Neutrophil (primary cell): Measurements from ENCODE around the gene CHTOP.

Experiments used
- H3K27ac ChIP-seq: fragments of 200-600 bp; sonication (generic); 2 replicates; pipeline ENCODE4 v1.5.1; 2016; ENCODE audit warnings: mild to moderate bottlenecking, moderate library complexity
- H3K27me3 ChIP-seq: fragments of 200-600 bp; sonication (generic); 2 replicates; pipeline ENCODE4 v1.6.0; 2016; ENCODE audit warnings: mild to moderate bottlenecking
- H3K36me3 ChIP-seq: fragments of 200-600 bp; sonication (generic); 2 replicates; pipeline ENCODE4 v1.5.1; 2017
- H3K4me1 ChIP-seq, 2 experiments: fragments of 200-600 bp in 1 of 2; sonication (generic) in 1 of 2; 1 replicate in 1 of 2; 2 replicates in 1 of 2; pipeline versions ENCODE4 v1.5.1 to v1.6.1; 2013 to 2016; ENCODE audit warnings: low read depth in 1 of 2, low read length in 1 of 2, mild to moderate bottlenecking in 1 of 2, moderate library complexity in 1 of 2; ENCODE audit not compliant: control insufficient read depth in 1 of 2, insufficient read depth in 1 of 2
- H3K4me3 ChIP-seq, 2 experiments: fragments of 200-600 bp in 1 of 2; sonication (generic) in 1 of 2; 1 replicate in 1 of 2; 2 replicates in 1 of 2; pipeline ENCODE4 v1.5.1; 2013 to 2016; ENCODE audit warnings: low read depth in 1 of 2, low read length in 1 of 2, mild to moderate bottlenecking in 1 of 2, moderate library complexity in 1 of 2
- H3K9me3 ChIP-seq: fragments of 200-600 bp; sonication (generic); 2 replicates; pipeline ENCODE4 v1.5.1; 2016
- CTCF ChIP-seq: fragments of 200-600 bp; sonication (generic); IDR thresholded peaks from 2 replicates; pipeline ENCODE4 v1.5.1; 2016; ENCODE audit warnings: antibody characterized with exemption

The CHTOP gene

DNA sequence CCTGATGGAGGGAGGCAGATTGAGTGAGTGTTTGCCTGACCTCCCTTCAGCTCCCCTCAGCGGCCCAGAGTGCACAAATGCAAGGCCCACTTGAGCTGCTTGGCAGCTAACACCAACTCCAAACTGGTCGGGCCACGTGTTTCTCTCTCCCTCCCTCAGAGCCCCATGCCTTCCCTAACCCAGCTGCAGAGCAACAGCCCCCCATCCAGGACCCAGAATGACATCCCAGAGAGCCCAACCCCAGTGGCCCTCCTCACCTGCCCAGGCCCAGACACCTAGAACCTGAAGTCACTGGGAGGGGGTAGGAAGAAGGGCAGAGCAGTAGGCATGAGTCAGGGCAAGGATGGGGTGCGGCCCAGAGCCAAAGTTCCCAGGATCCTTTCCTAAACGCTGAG is 17.0 kb upstream of the CHTOP start:
- H3K9me3 ChIP-seq: no peaks in the 10 kb centered on the region
- H3K4me3 ChIP-seq: no peak overlapping the region
- peaks cover 0 to 7% of the 10 kb centered on the region in 2 experiments for H3K4me1 ChIP-seq
- no peaks in the 10 kb centered on the region for H3K27me3 ChIP-seq
- no peak overlapping the region for H3K27ac ChIP-seq
- TF ChIP-seq CTCF: no peak
- no peaks in the 10 kb centered on the region for H3K36me3 ChIP-seq

GRCh38 chr1:153617663-153618062 is 16.2 kb upstream of the CHTOP start:
- peak; percentile 39 for TF ChIP-seq CTCF
- Histone ChIP-seq H3K4me1 (peaks cover 0 to 7% of the 10 kb centered on the region in 2 experiments), H3K36me3 (no peaks in the 10 kb centered on the region), H3K27me3 (no peaks in the 10 kb centered on the region), H3K9me3 (no peaks in the 10 kb centered on the region), H3K4me3 (no peak overlapping the region), H3K27ac (no peak overlapping the region)

DNA sequence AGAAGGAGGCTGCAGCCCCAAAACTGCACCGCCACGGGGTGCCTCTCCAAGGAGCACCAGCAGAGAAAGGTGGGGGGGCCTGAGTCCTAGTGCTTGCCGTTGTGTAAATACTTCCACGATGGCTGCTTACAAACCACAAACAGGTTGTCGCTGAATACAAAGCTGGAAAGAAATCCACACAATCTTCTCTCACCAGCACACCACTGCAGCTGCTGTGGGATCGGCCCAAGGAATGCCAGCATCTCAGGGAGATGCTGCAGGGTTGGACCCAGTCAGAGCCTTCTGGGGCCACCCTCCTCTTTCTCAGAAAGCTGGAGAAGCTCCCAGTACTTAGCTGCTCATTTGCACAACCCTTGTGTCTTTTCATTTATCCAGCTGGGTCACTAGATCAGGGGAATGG is 14.7 kb upstream of the CHTOP start:
- Histone ChIP-seq H3K36me3 (no peaks in the 10 kb centered on the region), H3K9me3 (no peaks in the 10 kb centered on the region), H3K27me3 (no peaks in the 10 kb centered on the region), H3K27ac (no peak overlapping the region), H3K4me3 (no peak overlapping the region), H3K4me1 (peaks cover 0 to 7% of the 10 kb centered on the region in 2 experiments)
- no peak for TF ChIP-seq CTCF

DNA sequence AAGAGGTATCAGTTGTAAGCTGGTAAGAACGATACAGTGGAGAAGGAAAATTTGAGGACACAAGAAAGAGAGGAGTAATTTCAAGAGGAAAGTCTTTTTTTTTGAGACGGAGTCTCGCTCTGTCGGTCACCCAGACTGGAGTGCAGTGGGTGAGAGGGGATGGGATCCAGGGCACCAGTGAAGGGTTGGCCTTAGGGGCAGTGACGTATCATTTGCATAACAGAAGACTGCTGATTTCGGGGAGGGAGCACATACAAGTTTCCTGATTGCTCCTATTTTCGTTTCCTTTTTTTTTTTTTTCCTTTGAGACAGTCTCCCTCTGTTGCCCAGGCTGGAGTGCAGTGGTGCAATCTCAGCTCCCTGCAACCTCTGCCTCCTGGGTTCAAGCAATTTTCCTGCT is 10.8 kb upstream of the CHTOP start:
- Histone ChIP-seq H3K4me3 (no peak overlapping the region), H3K4me1 (no peaks in the 10 kb centered on the region), H3K9me3 (no peaks in the 10 kb centered on the region), H3K27ac (no peak overlapping the region), H3K36me3 (no peaks in the 10 kb centered on the region), H3K27me3 (peaks cover 22% of the 10 kb centered on the region)
- no peak for TF ChIP-seq CTCF

- no peak overlapping the region for H3K27ac ChIP-seq
- peaks cover 27% of the 10 kb centered on the region for H3K27me3 ChIP-seq
- no peaks in the 10 kb centered on the region for H3K4me1 ChIP-seq
- no peak overlapping the region for H3K4me3 ChIP-seq
- TF ChIP-seq CTCF: no peak
- no peaks in the 10 kb centered on the region for H3K9me3 ChIP-seq
- no peaks in the 10 kb centered on the region for H3K36me3 ChIP-seq
Measured at GRCh38 chr1:153624965-153625611, 8.8 kb upstream of the CHTOP start.
